Embryonic facial prominence (tissue), 1 donor: ENCODE data around the gene GYG1.

Source experiments
- DNase-seq: peaks from one replicate; pipeline ENCODE4 v3.0.0-alpha.2; 2016; ENCODE audit errors: extremely low spot score

GYG1 gene

GRCh38 chr3:149016669-149017541 is 25.6 kb downstream of the GYG1 start:
- DNase-seq, result no peak

GRCh38 chr3:149018247-149018646 is 26.9 kb downstream of the GYG1 start:
- no peak for DNase-seq

GRCh38 chr3:149019580-149019979 is 28.2 kb downstream of the GYG1 start:
- DNase-seq, result no peak

GRCh38 chr3:149020196-149020838 is 29.0 kb downstream of the GYG1 start:
- no peak for DNase-seq

GRCh38 chr3:149020839-149021252 is 29.5 kb downstream of the GYG1 start:
- no peak for DNase-seq

GRCh38 chr3:149021830-149022229 is 30.5 kb downstream of the GYG1 start:
- no peak for DNase-seq

- no peak for DNase-seq
Measured at GRCh38 chr3:149023951-149024350, 32.6 kb downstream of the GYG1 start.

GRCh38 chr3:149026718-149027117 is 35.4 kb downstream of the GYG1 start:
- DNase-seq, result no peak

- DNase-seq, result no peak
Measured at GRCh38 chr3:149031096-149031495, 39.8 kb downstream of the GYG1 start.

GRCh38 chr3:149037684-149038083 is 46.3 kb downstream of the GYG1 start:
- DNase-seq, result no peak

- DNase-seq, result no peak
Measured at GRCh38 chr3:149038322-149038721, 47.0 kb downstream of the GYG1 start.

- DNase-seq, result no peak
Measured at GRCh38 chr3:149042789-149043386, 51.5 kb downstream of the GYG1 start.

- DNase-seq, result no peak
Measured at GRCh38 chr3:149044339-149045083, 53.2 kb downstream of the GYG1 start.

- no peak for DNase-seq
Measured at GRCh38 chr3:149055575-149055974, 64.2 kb downstream of the GYG1 start.

GRCh38 chr3:149058198-149058597 is 66.9 kb downstream of the GYG1 start:
- no peak for DNase-seq

- DNase-seq, result no peak
Measured at GRCh38 chr3:149058602-149059001, 67.3 kb downstream of the GYG1 start.

- DNase-seq, result no peak
Measured at GRCh38 chr3:149061776-149062175, 70.4 kb downstream of the GYG1 start.

- no peak for DNase-seq
Measured at GRCh38 chr3:149067883-149068282, 76.5 kb downstream of the GYG1 start.
